Measurements from ENCODE around the gene C1orf141. TPM values are rescaled to one million over a fixed set of nuclear protein-coding genes. Genes with fewer than 3 reads are reported as not detected.
"Not testable (repeated sequence)": the region's sequence is repeated elsewhere in the genome, so short reads cannot be mapped to it uniquely, and the experiment has no call there.

Gene C1orf141
- total RNA-seq, 2 experiments from 2014 or later: not detected

- CTCF ChIA-PET, H3K27ac Mint-ChIP-seq, H3K4me1 Mint-ChIP-seq, H3K27me3 Mint-ChIP-seq, H3K4me3 Mint-ChIP-seq, DNase-seq, POLR2A ChIA-PET: not testable (repeated sequence)
- Mint-ChIP-seq H3K9me3 (peaks cover 28% of the 10 kb centered on the region), H3K36me3 (ENCODE audit: low read depth) (peaks cover 10% of the 10 kb centered on the region)
These were observed 67.1 kb downstream of the C1orf141 start for GRCh38 chr1:67067655-67068054.

GRCh38 chr1:67062412-67062811, 72.4 kb downstream of the C1orf141 start:
- ChIA-PET CTCF (no interaction called here), POLR2A (no interaction called here)
- peaks cover 10% of the 10 kb centered on the region for H3K9me3 Mint-ChIP-seq
- peaks cover 4% of the 10 kb centered on the region for H3K36me3 Mint-ChIP-seq (ENCODE audit: low read depth)
- no peak overlapping the region for H3K4me3 Mint-ChIP-seq
- no peak overlapping the region for H3K27ac Mint-ChIP-seq
- H3K4me1 Mint-ChIP-seq: no peaks in the 10 kb centered on the region
- no peak for DNase-seq
- peaks cover 14% of the 10 kb centered on the region for H3K27me3 Mint-ChIP-seq

GRCh38 chr1:67061266-67061665, 73.5 kb downstream of the C1orf141 start:
- Mint-ChIP-seq H3K4me3 (no peak overlapping the region), H3K9me3 (peaks cover 2% of the 10 kb centered on the region), H3K27me3 (peaks cover 14% of the 10 kb centered on the region), H3K27ac (no peak overlapping the region), H3K4me1 (no peaks in the 10 kb centered on the region), H3K36me3 (ENCODE audit: low read depth) (no peaks in the 10 kb centered on the region)
- no peak for DNase-seq
- ChIA-PET CTCF (interaction anchor here (0.6 kb wide), 1 partner anchor 187 kb away, joined by 3 read pairs; no protein-coding TSS in a partner anchor), POLR2A (interaction anchor here (1.1 kb wide), 1 partner anchor 78 kb away, joined by 3 read pairs; no protein-coding TSS in a partner anchor)

DNA sequence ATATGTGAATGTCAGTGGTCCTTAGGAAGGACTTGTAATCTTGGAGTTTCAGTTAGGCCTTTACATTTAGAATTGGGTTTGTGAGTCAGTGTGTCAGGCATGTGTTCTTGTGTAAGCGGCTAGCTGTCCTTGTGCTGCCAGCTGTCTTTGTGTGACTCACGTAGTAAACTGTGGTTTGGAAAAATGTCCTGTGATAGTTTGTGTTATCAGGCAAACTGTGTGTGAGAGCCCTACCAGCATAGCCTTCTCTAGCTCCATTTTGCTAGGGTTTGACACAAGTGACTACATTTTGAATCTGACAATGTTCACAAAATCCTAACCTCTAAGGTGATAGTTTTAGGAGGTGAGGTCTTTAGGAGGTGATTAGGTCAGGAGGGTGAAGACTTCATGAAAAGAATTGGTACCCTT, 74.0 kb downstream of the C1orf141 start:
- Mint-ChIP-seq H3K4me3 (no peak overlapping the region), H3K36me3 (ENCODE audit: low read depth) (no peaks in the 10 kb centered on the region), H3K9me3 (peaks cover 2% of the 10 kb centered on the region), H3K27me3 (peaks cover 14% of the 10 kb centered on the region), H3K4me1 (no peaks in the 10 kb centered on the region), H3K27ac (no peak overlapping the region)
- ChIA-PET CTCF (no interaction called here), POLR2A (interaction anchor here (1.1 kb wide), 1 partner anchor 78 kb away, joined by 3 read pairs; no protein-coding TSS in a partner anchor)
- no peak for DNase-seq

DNA sequence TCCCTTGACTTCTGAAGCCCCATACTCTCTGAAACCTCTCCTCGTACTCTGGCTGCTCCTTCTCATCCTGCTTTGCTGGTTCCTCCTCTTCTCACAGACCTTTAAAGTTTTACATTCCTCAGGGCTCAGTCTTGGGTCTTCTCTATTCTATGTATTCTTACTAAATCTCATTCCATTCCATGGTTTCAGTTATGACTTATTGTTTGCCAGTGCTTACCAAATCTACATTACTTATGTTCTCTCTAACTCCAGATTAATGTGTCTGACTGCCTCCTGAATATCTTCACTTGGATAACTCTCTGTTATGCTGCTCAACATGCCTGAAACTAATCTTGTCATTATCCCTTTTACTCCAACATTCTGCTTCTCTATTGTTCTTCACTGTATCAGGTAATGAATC, 75.4 kb downstream of the C1orf141 start:
- peaks cover 7% of the 10 kb centered on the region for H3K4me1 Mint-ChIP-seq
- no peak overlapping the region for H3K27ac Mint-ChIP-seq
- DNase-seq: no peak
- H3K4me3 Mint-ChIP-seq: no peak overlapping the region
- ChIA-PET POLR2A (no interaction called here), CTCF (no interaction called here)
- no peaks in the 10 kb centered on the region for H3K9me3 Mint-ChIP-seq
- H3K27me3 Mint-ChIP-seq: peaks cover 11% of the 10 kb centered on the region
- peaks cover 2% of the 10 kb centered on the region for H3K36me3 Mint-ChIP-seq (ENCODE audit: low read depth)

DNA sequence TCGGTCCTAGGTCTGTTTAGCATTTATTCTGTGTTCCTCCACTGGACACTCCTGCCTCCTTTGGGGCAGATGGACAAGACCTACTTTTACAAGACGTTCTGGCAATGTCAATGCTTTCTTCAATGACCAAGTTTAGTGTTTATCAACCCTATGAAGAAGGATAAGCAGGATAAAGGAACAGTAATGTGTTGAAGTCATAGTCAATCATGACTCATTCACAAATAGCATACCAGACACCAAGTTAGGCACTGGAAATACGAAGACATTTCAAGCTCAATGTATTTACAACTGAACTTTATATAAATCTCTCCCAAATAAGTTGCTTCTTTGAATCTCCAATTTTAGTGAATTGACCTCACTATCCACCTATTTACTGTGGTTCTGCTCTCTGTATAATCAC, 76.0 kb downstream of the C1orf141 start:
- Mint-ChIP-seq H3K27ac (no peak overlapping the region), H3K27me3 (peaks cover 8% of the 10 kb centered on the region), H3K4me3 (no peak overlapping the region), H3K36me3 (ENCODE audit: low read depth) (peaks cover 2% of the 10 kb centered on the region), H3K4me1 (peaks cover 9% of the 10 kb centered on the region), H3K9me3 (no peaks in the 10 kb centered on the region)
- no peak for DNase-seq
- POLR2A ChIA-PET: no interaction called here
- CTCF ChIA-PET: no interaction called here

DNA sequence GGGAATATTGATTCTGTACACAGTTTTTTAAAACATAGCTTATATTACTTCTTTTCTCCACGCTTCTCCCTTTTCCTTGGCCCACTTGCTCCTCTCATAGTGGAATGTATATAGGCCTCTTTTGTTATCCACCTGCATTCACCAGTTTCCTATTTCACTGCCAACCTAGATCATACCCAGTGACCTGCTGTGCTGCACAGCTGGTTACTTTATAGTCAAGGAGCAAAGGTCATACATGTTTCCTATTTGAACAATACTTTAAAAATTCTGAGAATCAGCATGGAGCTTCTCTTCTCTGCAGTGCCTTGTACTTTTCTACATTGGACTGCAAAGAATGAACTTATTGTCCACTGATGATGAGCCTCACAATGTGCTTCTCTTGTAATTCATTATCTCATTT, 76.5 kb downstream of the C1orf141 start:
- H3K4me1 Mint-ChIP-seq: peaks cover 9% of the 10 kb centered on the region
- no peak for DNase-seq
- no peak overlapping the region for H3K4me3 Mint-ChIP-seq
- CTCF ChIA-PET: no interaction called here
- peaks cover 2% of the 10 kb centered on the region for H3K36me3 Mint-ChIP-seq (ENCODE audit: low read depth)
- POLR2A ChIA-PET: interaction anchor here (0.8 kb wide), 1 partner anchor 886 kb away, joined by 3 read pairs; no protein-coding TSS in a partner anchor
- H3K27ac Mint-ChIP-seq: no peak overlapping the region
- peaks cover 8% of the 10 kb centered on the region for H3K27me3 Mint-ChIP-seq
- H3K9me3 Mint-ChIP-seq: no peaks in the 10 kb centered on the region

DNA sequence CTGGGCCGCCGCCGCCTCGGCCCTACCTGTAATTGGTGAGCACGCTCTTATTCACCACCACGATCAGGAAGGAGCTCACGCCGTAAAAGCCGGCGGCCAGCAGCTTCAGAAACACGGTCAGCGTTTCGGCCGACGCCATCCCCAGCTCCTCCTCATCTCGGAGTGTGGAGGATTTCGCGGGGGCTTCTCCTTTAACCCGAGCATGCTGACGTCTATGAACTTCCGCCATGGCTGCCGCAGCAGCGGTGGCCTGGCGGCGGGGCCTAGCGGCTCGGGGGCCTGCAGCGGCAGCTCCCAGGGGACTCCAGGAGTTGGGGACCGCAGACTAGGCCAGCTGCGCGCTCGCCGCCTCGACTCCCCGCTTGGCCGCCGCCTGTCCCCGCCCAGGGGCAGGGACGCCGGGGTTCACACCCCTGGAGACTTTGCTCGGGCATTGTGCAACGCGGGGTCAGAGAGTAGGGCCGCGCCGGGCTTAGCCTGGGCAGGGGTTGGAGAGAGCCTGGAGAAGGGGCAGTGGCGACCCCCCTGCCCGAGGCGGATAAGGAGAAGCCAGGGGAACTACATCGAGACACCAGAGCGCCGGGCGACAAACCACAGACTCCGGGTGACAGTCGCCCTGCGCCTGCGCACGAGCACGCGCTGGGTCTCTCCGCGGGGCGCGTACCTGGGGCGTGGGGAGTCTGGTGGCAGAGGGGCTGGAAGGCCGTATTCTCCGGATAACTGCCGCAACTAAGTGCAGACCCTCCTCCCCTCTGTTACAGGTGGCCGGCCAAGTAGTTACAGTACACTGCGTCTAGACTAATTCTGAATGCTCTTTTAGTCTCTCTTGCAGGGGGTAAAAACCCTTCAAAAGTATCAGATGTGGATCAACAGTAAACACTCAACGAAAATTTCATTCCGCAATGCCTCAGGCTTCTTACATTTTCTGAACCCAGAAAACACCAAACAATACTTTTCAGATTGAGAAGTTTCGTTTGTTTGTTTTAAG, 80.7 kb downstream of the C1orf141 start, which contains the start of gene SLC35D1:
Gene SLC35D1 (minus strand): TSS at position 364 of the 988 bp plus-strand sequence. CDS start 135 bp downstream, at position 229.
- no peaks in the 10 kb centered on the region for H3K9me3 Mint-ChIP-seq
- peaks cover 2% of the 10 kb centered on the region for H3K27me3 Mint-ChIP-seq

GRCh38 chr1:67053535-67053784, 81.3 kb downstream of the C1orf141 start:
- DNase-seq: no peak
- Mint-ChIP-seq H3K4me1 (peaks cover 31% of the 10 kb centered on the region), H3K27ac (peak overlapping the region; percentile 84), H3K36me3 (ENCODE audit: low read depth) (peaks cover 28% of the 10 kb centered on the region), H3K4me3 (peak overlapping the region; percentile 81), H3K27me3 (no peaks in the 10 kb centered on the region), H3K9me3 (no peaks in the 10 kb centered on the region)
- POLR2A ChIA-PET: interaction anchor here (0.6 to 2.9 kb wide), 24 partner anchors 10 to 871 kb away, joined by 3 to 23 read pairs (median 5); partner anchors contain the start of genes DNAI4, GADD45A, IL23R and MIER1
- CTCF ChIA-PET: interaction anchor here (1.1 to 7.5 kb wide), 6 partner anchors 57 to 287 kb away, joined by 3 to 45 read pairs (median 6); partner anchors contain the start of genes DNAI4 and MIER1

More for the DNA sequence above, 80.7 kb downstream of the C1orf141 start, which contains the start of gene SLC35D1:
- DNase-seq: peak; percentile 81
- H3K4me3 Mint-ChIP-seq: peak within 1 kb of the TSS; percentile 81
- H3K36me3 Mint-ChIP-seq (ENCODE audit: low read depth): peaks cover 26% of the 10 kb centered on the region
- ChIA-PET POLR2A (interaction anchor here (0.6 to 2.9 kb wide), 25 partner anchors 10 to 872 kb away, joined by 3 to 23 read pairs (median 5); partner anchors contain the start of genes DNAI4, GADD45A, IL23R and MIER1), CTCF (interaction anchor here (0.6 to 7.5 kb wide), 9 partner anchors 51 to 319 kb away, joined by 3 to 45 read pairs (median 4); partner anchors contain the start of genes DNAI4 and MIER1)
- peak within 1 kb of the TSS; percentile 84 for H3K27ac Mint-ChIP-seq
- H3K4me1 Mint-ChIP-seq: peaks cover 31% of the 10 kb centered on the region

DNA sequence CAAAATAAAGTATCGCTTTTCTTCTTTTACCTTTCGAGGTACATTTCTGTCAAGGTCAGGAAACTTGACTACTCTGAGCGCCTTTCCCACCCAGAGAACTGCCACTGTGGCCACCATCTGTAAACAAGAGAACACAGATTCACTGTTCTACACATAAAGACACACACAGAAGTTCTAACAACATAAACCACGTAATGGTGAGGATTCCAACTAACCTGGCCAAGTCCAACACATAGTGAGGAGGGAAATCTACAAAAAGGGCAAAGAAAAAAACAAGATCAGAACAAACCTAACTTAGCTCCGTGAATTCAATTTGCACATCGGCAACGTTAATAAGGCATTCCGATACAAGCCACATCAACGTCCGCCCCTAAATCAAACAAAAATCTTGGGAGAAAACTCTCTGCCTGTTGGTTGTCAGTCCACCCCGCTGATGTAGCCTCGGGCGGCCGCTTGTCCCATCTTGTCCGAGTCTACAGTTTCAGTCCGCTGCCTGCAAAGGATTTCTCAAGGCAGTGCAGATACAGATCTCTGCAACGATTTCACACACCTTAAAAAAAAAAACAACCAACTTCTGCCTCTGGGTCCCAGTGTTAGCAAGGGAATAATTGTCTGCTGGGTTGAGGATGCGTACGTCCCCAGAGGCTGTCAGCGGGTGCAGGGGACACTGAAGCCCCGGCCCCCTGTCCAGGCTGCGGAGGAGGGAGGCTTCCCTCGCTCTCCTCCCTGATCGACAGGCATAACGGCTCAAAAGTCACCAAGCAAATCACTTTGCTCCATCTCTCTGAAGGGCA, 81.8 kb downstream of the C1orf141 start:
- peaks cover 31% of the 10 kb centered on the region for H3K4me1 Mint-ChIP-seq
- H3K27ac Mint-ChIP-seq: peak overlapping the region; percentile 82
- peaks cover 28% of the 10 kb centered on the region for H3K36me3 Mint-ChIP-seq (ENCODE audit: low read depth)
- POLR2A ChIA-PET: interaction anchor here (0.6 to 2.9 kb wide), 23 partner anchors 9 to 871 kb away, joined by 3 to 23 read pairs (median 5); partner anchors contain the start of genes DNAI4, GADD45A, IL23R and MIER1
- no peaks in the 10 kb centered on the region for H3K9me3 Mint-ChIP-seq
- peak overlapping the region; percentile 81 for H3K4me3 Mint-ChIP-seq
- CTCF ChIA-PET: interaction anchor here (1.1 to 7.5 kb wide), 6 partner anchors 57 to 286 kb away, joined by 3 to 45 read pairs (median 6); partner anchors contain the start of genes DNAI4 and MIER1
- no peaks in the 10 kb centered on the region for H3K27me3 Mint-ChIP-seq
- peak; percentile 31 for DNase-seq

GRCh38 chr1:67051196-67051595, 83.6 kb downstream of the C1orf141 start:
- Mint-ChIP-seq H3K4me3 (no peak overlapping the region), H3K27me3 (no peaks in the 10 kb centered on the region), H3K27ac (no peak overlapping the region), H3K4me1 (peaks cover 31% of the 10 kb centered on the region), H3K36me3 (ENCODE audit: low read depth) (peaks cover 37% of the 10 kb centered on the region), H3K9me3 (no peaks in the 10 kb centered on the region)
- POLR2A ChIA-PET: interaction anchor here (0.7 to 1.2 kb wide), 2 partner anchors 70 to 635 kb away, joined by 4 read pairs; no protein-coding TSS in a partner anchor
- CTCF ChIA-PET: interaction anchor here (1.6 to 7.5 kb wide), 2 partner anchors 119 to 161 kb away, joined by 3 to 45 read pairs; no protein-coding TSS in a partner anchor
- DNase-seq: no peak

- Mint-ChIP-seq H3K4me1 (no peaks in the 10 kb centered on the region), H3K36me3 (ENCODE audit: low read depth) (peaks cover 52% of the 10 kb centered on the region), H3K9me3 (no peaks in the 10 kb centered on the region), H3K27ac (no peak overlapping the region), H3K4me3 (no peak overlapping the region), H3K27me3 (no peaks in the 10 kb centered on the region)
- CTCF ChIA-PET: interaction anchor here (1.3 kb wide), 1 partner anchor 49 kb away, joined by 6 read pairs; no protein-coding TSS in a partner anchor
- no peak for DNase-seq
- POLR2A ChIA-PET: interaction anchor here (1.7 kb wide), 1 partner anchor 9 kb away, joined by 6 read pairs; the partner anchor contains the start of gene SLC35D1
These were observed 90.0 kb downstream of the C1orf141 start for GRCh38 chr1:67044631-67045270.

All from activated CD4-positive, alpha-beta memory T cell treated with anti-CD3 and anti-CD28 coated beads, Interleukin-2, amount 10 ng/mL, durations not matched to agents 7 days and 5 days (primary cell).